HG02884 (cell line): Measurements from ENCODE around the gene MMP20.
A peak's percentile ranks its signal among the peaks of the same experiment; 100 is the strongest.
"Not testable (repeated sequence)": the region's sequence is repeated elsewhere in the genome, so short reads cannot be mapped to it uniquely, and the experiment has no call there.

Source experiments
- ATAC-seq: cut with Tn5 transposase; IDR thresholded peaks from one replicate; pipeline ENCODE4 v1.9.1; 2021; ENCODE audit warnings: mild to moderate bottlenecking, moderate library complexity; ENCODE audit not compliant: unreplicated experiment

The MMP20 gene, protein sequence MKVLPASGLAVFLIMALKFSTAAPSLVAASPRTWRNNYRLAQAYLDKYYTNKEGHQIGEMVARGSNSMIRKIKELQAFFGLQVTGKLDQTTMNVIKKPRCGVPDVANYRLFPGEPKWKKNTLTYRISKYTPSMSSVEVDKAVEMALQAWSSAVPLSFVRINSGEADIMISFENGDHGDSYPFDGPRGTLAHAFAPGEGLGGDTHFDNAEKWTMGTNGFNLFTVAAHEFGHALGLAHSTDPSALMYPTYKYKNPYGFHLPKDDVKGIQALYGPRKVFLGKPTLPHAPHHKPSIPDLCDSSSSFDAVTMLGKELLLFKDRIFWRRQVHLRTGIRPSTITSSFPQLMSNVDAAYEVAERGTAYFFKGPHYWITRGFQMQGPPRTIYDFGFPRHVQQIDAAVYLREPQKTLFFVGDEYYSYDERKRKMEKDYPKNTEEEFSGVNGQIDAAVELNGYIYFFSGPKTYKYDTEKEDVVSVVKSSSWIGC

GRCh38 chr11:102625177-102625576 is at the start of gene MMP20:
TSS of gene MMP20 (minus strand) at chr11:102625332. CDS start at chr11:102625319, 13 bp downstream.
- no peak for ATAC-seq

DNA sequence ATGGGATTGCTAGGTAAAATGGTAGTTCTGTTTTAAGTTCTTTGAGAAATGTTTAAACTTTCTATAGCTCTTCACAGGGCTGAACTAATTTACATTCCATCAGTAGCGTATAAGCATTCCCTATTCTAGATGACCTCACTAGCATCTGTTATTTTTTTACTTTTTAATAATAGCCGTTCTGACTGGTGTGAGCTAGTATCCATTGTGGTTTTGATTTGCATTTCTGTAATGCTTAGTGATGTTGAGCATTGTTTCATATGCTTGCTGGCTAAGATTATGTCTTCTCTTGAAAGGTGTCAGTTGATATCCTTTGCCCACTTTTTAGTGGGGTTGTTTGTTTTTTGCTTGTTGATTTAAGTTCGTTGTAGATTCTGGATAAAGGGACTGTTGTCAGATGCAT is 44.5 kb upstream of the MMP20 start:
- ATAC-seq = peak; percentile 49

DNA sequence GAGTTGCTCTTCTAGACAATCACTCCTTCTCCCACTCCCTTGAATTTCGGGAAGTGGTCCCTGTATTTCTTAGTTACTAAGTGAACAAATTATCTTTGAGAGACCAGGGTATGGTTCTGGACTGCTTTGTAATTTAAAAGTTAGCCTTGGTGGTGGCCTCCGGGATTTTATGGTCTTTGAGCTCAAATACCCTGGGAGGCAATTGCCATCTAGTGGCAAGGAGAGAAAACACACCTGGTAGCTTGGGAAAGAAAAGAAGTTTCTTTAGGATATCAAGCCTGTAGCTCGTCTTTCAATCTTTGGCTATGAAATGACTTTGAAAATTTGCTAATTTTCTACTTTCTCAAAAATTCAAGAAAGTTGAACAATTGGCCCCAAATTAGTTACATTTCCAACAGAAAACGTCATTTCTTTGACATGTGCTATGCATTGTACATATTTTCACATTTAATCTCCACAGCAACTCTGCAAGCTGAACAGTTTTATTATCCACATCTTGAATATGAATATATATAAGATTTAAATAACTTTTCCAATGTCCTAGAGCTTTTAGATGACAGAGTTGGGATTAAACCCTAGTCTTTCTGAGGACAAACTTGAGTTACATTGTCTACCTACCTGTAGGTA is 41.3 kb upstream of the MMP20 start:
- peak; percentile 65 for ATAC-seq

- peak; percentile 60 for ATAC-seq
Observed at GRCh38 chr11:102664001-102664752, 39.0 kb upstream of the MMP20 start.

DNA sequence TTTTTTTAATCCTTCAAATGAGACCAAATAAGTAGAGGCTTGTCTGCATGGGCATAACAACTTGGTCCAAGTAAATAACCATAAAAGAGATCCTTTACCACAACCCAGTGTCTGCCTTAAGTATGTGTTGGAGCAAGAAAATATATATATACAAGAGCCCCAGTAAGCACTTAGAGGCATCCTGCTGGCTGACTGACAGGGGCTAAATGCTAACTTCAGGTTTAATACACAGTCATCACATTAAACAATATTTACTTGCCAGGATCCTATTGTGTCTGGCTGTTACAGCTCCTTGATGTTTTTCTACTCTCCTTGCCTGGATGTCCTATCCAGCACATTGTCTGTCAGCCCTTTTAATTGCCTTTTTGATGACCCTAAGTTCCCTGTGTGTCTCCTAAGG is 37.5 kb upstream of the MMP20 start:
- ATAC-seq = no peak

- ATAC-seq = no peak
Observed at GRCh38 chr11:102661040-102661439, 35.9 kb upstream of the MMP20 start.

DNA sequence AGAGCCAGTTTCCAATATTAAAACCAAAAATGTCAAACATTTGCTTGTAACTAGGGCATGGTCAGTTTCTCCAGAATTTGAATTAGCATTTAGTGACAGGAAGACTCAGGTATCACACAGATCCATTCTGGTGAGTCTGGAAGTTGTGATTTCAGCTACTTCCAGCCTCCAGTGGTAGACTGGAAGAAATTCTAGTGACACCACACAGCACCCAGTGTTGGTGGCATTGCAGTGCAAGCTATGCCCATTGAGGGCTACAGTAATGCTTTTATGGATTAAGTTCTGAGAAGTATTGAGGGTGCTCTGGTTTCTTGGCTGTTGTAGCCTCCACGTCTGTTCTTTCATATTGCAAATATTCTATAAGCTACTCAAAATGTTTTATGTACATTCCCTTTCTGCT is 31.4 kb upstream of the MMP20 start:
- no peak for ATAC-seq

- no peak for ATAC-seq
Observed at GRCh38 chr11:102655547-102655946, 30.4 kb upstream of the MMP20 start.

GRCh38 chr11:102654761-102655160 is 29.6 kb upstream of the MMP20 start:
- ATAC-seq = no peak

GRCh38 chr11:102653744-102654291 is 28.7 kb upstream of the MMP20 start:
- no peak for ATAC-seq

DNA sequence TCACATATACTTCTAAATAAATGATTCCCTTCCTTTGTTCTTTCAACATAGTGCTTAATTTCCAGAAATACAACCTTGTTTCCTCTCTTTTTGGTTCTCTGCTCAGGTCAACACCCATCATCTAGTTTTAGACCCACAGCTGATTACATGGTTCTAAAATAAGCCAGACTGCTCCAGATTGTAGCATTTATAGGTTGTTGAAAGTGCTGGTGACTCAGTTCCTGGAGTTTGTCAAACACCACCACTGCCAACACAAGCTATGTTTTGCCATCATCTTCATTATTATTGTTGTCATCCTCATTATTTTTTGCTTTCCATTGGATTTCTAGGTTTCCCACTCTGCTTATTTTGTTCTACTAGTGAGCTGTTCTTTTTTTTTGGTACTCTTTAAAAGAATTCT is 22.3 kb upstream of the MMP20 start:
- no peak for ATAC-seq

DNA sequence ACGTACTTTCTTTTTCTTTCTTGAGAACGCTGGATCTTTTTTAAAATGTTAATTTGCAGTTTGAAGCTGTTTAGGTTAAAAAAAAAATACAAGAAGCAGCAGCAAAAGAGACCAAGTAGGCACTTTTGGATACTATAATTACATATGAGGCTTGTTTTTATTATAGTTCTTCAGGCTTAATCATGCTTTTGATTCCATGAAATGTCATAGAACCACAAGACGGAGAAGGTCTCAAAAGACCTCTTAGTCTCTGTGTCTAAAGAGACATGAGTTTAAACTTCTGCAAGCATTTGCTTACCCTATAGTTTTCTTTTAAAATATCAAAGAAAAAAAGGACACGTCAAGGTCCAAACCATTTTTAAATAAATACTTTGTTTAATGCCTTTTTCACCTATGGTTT is 18.8 kb upstream of the MMP20 start:
- ATAC-seq = no peak

- no peak for ATAC-seq
Observed at GRCh38 chr11:102640946-102641345, 15.8 kb upstream of the MMP20 start.

DNA sequence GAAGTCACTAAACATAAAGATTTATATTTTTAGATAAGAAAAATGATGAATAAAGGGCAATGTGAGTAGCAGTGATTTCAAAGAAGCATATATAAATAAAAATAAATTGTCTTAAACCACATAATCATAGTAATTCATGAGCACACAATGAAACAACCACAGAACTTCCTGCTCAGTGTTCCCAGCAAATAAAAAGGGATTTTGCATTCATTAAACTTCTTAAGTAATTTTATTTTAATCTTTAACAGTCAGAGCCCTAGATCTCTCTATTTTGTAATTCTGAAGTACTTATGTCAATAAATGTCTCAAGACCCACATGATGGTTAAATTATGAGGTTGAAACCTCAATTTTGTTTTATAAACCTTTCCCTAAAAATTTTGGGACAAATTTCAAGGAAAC is 14.5 kb upstream of the MMP20 start:
- ATAC-seq = no peak

- ATAC-seq = no peak
Observed at GRCh38 chr11:102637731-102638130, 12.6 kb upstream of the MMP20 start.

DNA sequence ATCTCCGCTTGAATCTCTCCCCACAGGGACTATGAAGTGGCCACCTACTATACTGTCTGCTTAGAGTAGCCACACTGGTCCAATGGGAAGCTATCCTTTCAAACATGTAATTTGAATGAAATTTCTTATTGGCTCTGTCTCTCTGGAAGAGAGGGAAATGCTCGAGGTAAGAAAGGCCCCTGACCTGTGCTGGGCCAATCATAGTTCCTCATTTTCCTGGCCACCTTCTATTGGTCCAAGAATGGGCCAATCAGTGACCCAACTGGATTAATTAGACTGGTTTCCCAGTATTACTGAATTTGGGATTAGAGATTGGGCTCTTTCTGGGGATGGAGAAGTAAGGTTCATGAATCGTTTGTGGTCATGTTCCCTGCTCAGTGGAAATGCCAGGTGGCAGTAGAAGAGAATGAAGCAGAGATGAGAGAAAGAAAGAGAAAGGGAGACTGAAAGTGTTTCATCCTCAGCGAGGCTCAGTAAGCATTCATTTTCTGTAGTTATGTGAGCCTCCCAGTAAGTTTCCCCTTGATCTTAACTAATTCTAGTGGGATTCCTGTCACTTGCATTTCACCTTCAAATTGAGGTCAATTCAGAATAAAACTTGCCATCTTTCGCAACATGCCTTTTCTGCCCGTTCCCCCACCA is 8.4 kb upstream of the MMP20 start:
- no peak for ATAC-seq

- ATAC-seq = no peak
Observed at GRCh38 chr11:102632026-102632425, 6.9 kb upstream of the MMP20 start.

GRCh38 chr11:102630598-102631448 is 5.7 kb upstream of the MMP20 start:
- ATAC-seq = no peak

DNA sequence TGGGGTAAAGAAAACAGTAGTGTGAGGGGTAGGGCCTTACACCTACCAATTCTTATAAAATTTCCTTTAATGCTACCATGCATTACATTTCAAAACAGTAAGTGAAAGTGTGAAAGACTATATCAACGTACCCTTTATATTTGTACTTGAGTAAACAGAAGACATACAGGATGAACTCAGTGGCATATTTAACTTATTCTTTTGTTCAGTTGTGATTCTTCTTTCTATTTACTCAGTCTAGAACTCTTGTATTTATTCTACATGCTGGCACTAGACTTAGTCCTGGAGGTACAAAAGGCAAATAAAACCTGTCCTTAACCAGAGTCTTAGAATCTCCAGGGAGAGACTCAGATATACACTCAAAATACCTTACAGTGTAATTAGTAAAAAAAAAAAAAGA is 4.8 kb upstream of the MMP20 start:
- not testable (repeated sequence) for ATAC-seq

GRCh38 chr11:102626676-102627075 is 1.5 kb upstream of the MMP20 start:
- no peak for ATAC-seq
